SK-N-MC (cell line): Measurements from ENCODE around the gene CDKAL1.

Experiments used
- EZH2 ChIP-seq: fragments of 200-600 bp; sonication (generic); IDR thresholded peaks from one replicate; pipeline ENCODE4 v1.6.1; 2017; ENCODE audit warnings: antibody characterized with exemption
- POLR2AphosphoS5 ChIP-seq: IDR thresholded peaks from 2 replicates; pipeline ENCODE4 v1.6.1; 2012; ENCODE audit warnings: mild to moderate bottlenecking, low read depth, low read length, borderline replicate concordance

DNA sequence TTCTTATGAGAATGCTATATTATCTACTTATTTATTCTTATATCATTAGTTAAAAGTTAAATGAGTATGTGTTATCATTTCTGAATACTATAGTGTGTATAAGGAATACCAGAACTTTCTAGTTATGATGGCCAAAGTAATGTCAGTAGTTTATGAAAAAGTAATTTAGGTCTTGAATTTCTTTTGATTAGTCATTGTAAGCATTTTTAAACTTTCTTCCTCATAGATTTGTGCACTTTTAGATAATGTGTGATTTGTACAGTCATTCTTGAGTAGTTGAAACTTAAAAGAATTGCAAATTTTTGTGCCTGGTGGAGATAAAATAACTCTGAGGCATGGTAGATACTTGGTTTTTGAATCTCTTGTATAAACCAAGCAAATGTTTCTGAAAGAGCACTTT is 311.3 kb downstream of the CDKAL1 start:
- no peak for TF ChIP-seq EZH2
- no peak for TF ChIP-seq POLR2AphosphoS5
